ENCODE data around the gene SETD2. TPM values are rescaled to one million over a fixed set of nuclear protein-coding genes. Genes with fewer than 3 reads are reported as not detected.
A peak's percentile ranks its signal among the peaks of the same experiment; 100 is the strongest.

Gene SETD2
- total and polyA plus RNA-seq, 2 experiments from 2014 or later = 11.9 to 37.8 TPM

- Histone ChIP-seq H3K27ac (no peak overlapping the region), H3K27me3 (no peaks in the 10 kb centered on the region), H4K20me1 (ENCODE audit: insufficient read depth, poor library complexity, severe bottlenecking) (no peaks in the 10 kb centered on the region), H3K4me3 (no peak overlapping the region), H3K4me2 (no peak overlapping the region), H3K9me3 (ENCODE audit: low read depth) (no peaks in the 10 kb centered on the region), H3K79me2 (no peaks in the 10 kb centered on the region), H3K36me3 (replicated peaks; ENCODE audit: insufficient read depth, low read depth) (no peaks in the 10 kb centered on the region), H3K9me2 (replicated peaks; ENCODE audit: insufficient read depth) (no peaks in the 10 kb centered on the region), H3K4me1 (ENCODE audit: insufficient read depth) (no peaks in the 10 kb centered on the region), H2AFZ (no peak overlapping the region)
- no peak for DNase-seq (ENCODE audit: low spot score)
- 97% methylated on average over 3 of the region's 3 CpGs for WGBS (ENCODE audit: low lambda C conversion rate, missing lambda C conversion rate)
- no peak for TF ChIP-seq EZH2 (IDR thresholded peaks at IDR 0.05; ENCODE audit: borderline replicate concordance)
- no peak for TF ChIP-seq EZH2phosphoT487 (IDR thresholded peaks at IDR 0.05; ENCODE audit: low read depth, severe bottlenecking, unreplicated experiment)
- TF ChIP-seq, protein P1, sequence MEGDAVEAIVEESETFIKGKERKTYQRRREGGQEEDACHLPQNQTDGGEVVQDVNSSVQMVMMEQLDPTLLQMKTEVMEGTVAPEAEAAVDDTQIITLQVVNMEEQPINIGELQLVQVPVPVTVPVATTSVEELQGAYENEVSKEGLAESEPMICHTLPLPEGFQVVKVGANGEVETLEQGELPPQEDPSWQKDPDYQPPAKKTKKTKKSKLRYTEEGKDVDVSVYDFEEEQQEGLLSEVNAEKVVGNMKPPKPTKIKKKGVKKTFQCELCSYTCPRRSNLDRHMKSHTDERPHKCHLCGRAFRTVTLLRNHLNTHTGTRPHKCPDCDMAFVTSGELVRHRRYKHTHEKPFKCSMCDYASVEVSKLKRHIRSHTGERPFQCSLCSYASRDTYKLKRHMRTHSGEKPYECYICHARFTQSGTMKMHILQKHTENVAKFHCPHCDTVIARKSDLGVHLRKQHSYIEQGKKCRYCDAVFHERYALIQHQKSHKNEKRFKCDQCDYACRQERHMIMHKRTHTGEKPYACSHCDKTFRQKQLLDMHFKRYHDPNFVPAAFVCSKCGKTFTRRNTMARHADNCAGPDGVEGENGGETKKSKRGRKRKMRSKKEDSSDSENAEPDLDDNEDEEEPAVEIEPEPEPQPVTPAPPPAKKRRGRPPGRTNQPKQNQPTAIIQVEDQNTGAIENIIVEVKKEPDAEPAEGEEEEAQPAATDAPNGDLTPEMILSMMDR (IDR thresholded peaks at IDR 0.05; ENCODE audit: poor library complexity) = no peak
Observed at GRCh38 chr3:47202542-47202941, 38.6 kb upstream of the SETD2 start.

GRCh38 chr3:47197287-47197686 lies 33.4 kb upstream of the SETD2 start:
- no peaks in the 10 kb centered on the region for H3K27me3 ChIP-seq
- no peak overlapping the region for H3K4me2 ChIP-seq
- no peaks in the 10 kb centered on the region for H3K36me3 ChIP-seq (replicated peaks; ENCODE audit: insufficient read depth, low read depth)
- no peak for DNase-seq (ENCODE audit: low spot score)
- H4K20me1 ChIP-seq (ENCODE audit: insufficient read depth, poor library complexity, severe bottlenecking) = no peaks in the 10 kb centered on the region
- no peaks in the 10 kb centered on the region for H3K4me1 ChIP-seq (ENCODE audit: insufficient read depth)
- H3K4me3 ChIP-seq = no peak overlapping the region
- H3K79me2 ChIP-seq = no peaks in the 10 kb centered on the region
- H2AFZ ChIP-seq = no peak overlapping the region
- no peaks in the 10 kb centered on the region for H3K9me2 ChIP-seq (replicated peaks; ENCODE audit: insufficient read depth)
- no peaks in the 10 kb centered on the region for H3K9me3 ChIP-seq (ENCODE audit: low read depth)
- TF ChIP-seq EZH2phosphoT487 (IDR thresholded peaks at IDR 0.05; ENCODE audit: low read depth, severe bottlenecking, unreplicated experiment) = no peak
- no peak for TF ChIP-seq EZH2 (IDR thresholded peaks at IDR 0.05; ENCODE audit: borderline replicate concordance)
- no peak overlapping the region for H3K27ac ChIP-seq
- WGBS (ENCODE audit: low lambda C conversion rate, missing lambda C conversion rate) = 70% methylated on average over 3 of the region's 3 CpGs

- Histone ChIP-seq H3K9me3 (ENCODE audit: low read depth) (no peaks in the 10 kb centered on the region), H3K27me3 (no peaks in the 10 kb centered on the region), H2AFZ (no peak overlapping the region), H3K36me3 (replicated peaks; ENCODE audit: insufficient read depth, low read depth) (no peaks in the 10 kb centered on the region), H3K9me2 (replicated peaks; ENCODE audit: insufficient read depth) (no peaks in the 10 kb centered on the region), H3K4me1 (ENCODE audit: insufficient read depth) (no peaks in the 10 kb centered on the region), H3K4me2 (no peak overlapping the region), H3K27ac (no peak overlapping the region), H4K20me1 (ENCODE audit: insufficient read depth, poor library complexity, severe bottlenecking) (no peaks in the 10 kb centered on the region), H3K79me2 (no peaks in the 10 kb centered on the region), H3K4me3 (no peak overlapping the region)
- WGBS (ENCODE audit: low lambda C conversion rate, missing lambda C conversion rate) = 93% methylated on average over 2 of the region's 2 CpGs
- TF ChIP-seq, protein P1 (IDR thresholded peaks at IDR 0.05; ENCODE audit: poor library complexity) = no peak
- TF ChIP-seq EZH2 (IDR thresholded peaks at IDR 0.05; ENCODE audit: borderline replicate concordance) (no peak), EZH2phosphoT487 (IDR thresholded peaks at IDR 0.05; ENCODE audit: low read depth, severe bottlenecking, unreplicated experiment) (no peak)
- DNase-seq (ENCODE audit: low spot score) = no peak
Observed at GRCh38 chr3:47194994-47195393, 31.1 kb upstream of the SETD2 start.

GRCh38 chr3:47193871-47194859 lies 30.3 kb upstream of the SETD2 start:
- WGBS (ENCODE audit: low lambda C conversion rate, missing lambda C conversion rate) = 95% methylated on average over 4 of the region's 4 CpGs
- H2AFZ ChIP-seq = no peak overlapping the region
- no peaks in the 10 kb centered on the region for H3K27me3 ChIP-seq
- no peaks in the 10 kb centered on the region for H3K4me1 ChIP-seq (ENCODE audit: insufficient read depth)
- no peak overlapping the region for H3K4me3 ChIP-seq
- no peak overlapping the region for H3K4me2 ChIP-seq
- no peaks in the 10 kb centered on the region for H3K9me2 ChIP-seq (replicated peaks; ENCODE audit: insufficient read depth)
- no peaks in the 10 kb centered on the region for H3K36me3 ChIP-seq (replicated peaks; ENCODE audit: insufficient read depth, low read depth)
- no peaks in the 10 kb centered on the region for H3K9me3 ChIP-seq (ENCODE audit: low read depth)
- TF ChIP-seq, protein P1 (IDR thresholded peaks at IDR 0.05; ENCODE audit: poor library complexity) = no peak
- TF ChIP-seq EZH2phosphoT487 (IDR thresholded peaks at IDR 0.05; ENCODE audit: low read depth, severe bottlenecking, unreplicated experiment) (no peak), EZH2 (IDR thresholded peaks at IDR 0.05; ENCODE audit: borderline replicate concordance) (no peak)
- H4K20me1 ChIP-seq (ENCODE audit: insufficient read depth, poor library complexity, severe bottlenecking) = no peaks in the 10 kb centered on the region
- peak; percentile 21 for DNase-seq (ENCODE audit: low spot score)
- H3K79me2 ChIP-seq = no peaks in the 10 kb centered on the region
- H3K27ac ChIP-seq = peak overlapping the region; percentile 49
